ENCODE measurements around the gene SND1.

- TF ChIP-seq CTCF (conservative IDR thresholded peaks at IDR 0.05 in 1 of 2, IDR thresholded peaks at IDR 0.05 in 1 of 2; ENCODE audit: low read depth in 1 of 2, low read length in 2 of 2) (no peak), EZH2 (IDR thresholded peaks at IDR 0.05; ENCODE audit: low read length, missing control alignments) (no peak)
These were observed 195.6 kb downstream of the SND1 start for GRCh38 chr7:127847641-127848040.
